HPDE6-E6E7 (cell line): ENCODE measurements around the gene CDC6.

Experiments used
- DNase-seq: peaks from one replicate; pipeline ENCODE4 v3.0.0; 2011; ENCODE audit warnings: missing footprints; ENCODE audit errors: extremely low spot score

The CDC6 gene

DNA sequence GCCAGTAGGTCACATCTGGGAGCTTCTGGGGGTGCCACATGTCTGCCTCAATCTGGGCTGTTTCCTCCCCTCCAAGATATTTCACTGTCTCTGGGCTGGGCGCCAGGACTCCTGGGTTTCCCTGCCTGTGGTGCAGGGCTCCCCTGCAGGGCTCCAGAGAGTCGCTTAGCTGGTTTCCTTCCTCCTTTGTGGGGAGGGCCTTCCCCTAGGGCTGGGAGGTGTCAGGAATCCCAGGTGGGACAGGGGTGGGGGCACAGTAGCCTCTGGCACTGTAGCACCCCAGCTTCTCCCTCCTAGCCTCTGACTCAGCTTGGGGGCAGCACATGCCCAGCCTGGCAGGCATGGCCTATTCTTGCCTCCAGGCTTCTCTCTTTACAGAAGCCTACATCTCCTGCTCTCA, 23.9 kb downstream of the CDC6 start:
- no peak for DNase-seq

DNA sequence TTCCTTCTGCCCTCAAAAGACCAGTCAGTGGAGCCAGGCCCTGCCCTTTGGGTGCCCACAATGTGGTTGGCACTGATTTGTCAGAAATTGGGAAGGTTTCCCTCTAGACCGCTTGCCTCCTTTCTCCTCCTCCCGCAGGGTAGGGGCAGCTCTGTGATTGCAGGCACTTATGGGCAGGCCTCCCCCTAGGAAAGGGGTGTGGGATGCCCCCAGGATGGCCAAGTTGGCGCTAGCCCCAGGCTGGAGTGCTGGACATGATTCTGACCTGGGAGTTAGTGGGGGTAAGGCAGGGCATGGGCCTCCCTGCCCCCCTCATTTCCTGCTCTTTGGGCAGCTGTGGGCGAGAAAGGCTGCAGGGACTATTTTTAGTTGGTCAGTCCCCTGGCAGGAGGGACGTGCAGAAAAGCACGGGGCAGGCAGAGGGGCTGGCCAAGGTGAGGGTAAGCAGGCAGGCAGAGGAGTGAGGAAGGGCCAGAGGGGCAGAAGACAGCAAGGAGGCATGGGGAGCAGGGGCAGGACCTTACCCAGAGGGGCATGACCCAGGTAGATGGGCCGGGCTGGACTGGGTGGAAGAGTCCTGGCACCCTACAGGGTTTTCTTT, 24.6 kb downstream of the CDC6 start:
- no peak for DNase-seq

DNA sequence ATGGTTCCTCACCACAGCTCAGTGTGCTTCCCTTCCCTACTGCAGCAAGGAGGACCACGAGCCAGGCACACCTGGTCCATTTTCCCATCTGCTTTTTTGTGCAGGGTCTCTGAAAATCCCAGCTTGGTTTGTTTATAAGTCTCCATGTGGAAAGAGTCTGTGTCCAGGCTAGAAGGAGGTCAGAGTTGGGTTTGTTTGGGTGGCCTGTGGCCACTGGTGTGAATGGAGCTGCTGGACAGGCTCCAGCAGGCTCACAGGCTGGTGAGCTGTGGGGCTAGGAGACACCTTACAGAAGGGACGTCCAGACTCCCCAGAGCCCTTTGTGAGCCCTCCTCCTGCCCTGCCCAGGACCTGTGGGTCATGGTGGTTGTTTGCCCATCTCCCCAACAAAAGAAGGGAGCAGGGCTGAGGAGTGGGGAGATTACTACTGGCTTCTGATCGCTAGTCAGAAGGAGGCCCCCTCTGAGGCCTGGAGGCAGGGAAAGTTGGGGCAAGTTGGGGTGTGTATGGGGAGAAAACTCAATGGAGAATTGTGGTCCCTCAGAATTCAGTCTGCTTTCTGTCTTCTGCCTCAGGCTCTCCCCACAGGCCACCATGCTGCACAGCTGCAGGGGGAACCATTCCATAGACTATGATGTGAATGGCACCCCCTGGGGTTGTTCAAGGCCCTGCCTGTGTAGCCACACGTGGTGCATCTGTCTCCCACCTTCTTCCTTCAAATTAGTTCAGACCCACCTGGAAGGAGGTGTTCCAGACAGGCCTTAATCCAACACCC, 25.4 kb downstream of the CDC6 start:
- DNase-seq: no peak

DNA sequence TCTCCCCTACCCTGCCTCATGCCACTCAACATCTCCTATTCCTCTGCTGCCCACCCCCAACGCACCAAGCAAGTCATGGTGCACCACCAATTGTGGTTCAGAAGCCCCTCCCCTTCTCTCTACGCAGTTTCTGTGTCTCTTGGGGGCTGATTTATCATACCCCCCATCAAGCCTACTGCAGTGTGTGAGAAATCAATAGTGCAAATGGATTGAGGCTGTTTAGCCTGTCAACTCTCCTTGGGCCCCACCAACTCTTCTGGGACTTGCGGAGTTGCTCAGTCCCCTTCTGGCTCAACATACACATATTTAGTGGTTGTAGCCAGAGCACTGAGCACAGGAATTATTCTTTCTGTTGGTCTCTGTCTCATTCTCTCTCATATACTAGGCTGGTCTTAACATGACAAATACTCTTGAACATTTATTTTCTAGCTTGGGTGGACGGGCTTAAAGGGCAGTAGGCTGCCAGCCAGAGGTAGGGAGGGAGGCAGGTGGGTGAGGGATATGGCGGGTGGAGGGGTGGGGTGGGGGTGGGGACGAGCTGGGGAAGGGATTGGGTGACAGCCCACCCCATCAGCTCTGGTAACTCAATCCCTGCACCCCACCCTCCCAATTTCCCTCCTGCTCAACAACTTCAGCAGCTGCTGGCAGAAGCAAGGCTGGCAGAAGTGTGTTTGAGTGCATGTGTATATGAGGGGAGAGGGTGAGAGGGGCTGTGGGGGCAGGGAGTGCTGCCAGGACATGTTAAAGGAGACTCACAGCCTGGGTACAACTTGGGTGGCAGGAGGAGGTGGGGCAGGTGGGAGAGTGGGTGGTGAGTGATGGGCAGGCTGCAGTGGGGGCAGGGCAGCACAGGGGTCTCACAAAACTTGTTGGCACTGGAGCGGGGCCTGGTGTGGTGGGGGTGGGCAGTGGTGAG, 26.2 kb downstream of the CDC6 start:
- no peak for DNase-seq

DNA sequence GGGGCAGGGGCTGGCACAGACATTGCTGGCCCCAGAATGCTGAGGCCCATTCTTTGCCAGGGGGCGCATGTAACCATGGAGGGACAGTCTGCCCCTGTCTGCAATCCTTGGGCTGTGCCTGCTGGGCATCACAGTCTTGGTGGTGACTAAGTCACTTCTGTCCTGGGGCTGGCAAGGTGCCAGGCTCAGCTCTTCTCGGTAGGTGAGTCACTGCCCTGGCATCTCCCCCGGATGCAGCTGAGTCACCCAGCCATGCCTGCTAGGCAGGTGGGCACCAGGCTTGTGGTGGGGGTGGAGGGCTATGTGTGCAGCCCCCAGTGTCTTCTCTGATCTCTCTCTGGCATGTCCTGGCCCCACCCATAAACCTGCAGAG, 26.9 kb downstream of the CDC6 start:
- DNase-seq: peak; percentile 89

DNA sequence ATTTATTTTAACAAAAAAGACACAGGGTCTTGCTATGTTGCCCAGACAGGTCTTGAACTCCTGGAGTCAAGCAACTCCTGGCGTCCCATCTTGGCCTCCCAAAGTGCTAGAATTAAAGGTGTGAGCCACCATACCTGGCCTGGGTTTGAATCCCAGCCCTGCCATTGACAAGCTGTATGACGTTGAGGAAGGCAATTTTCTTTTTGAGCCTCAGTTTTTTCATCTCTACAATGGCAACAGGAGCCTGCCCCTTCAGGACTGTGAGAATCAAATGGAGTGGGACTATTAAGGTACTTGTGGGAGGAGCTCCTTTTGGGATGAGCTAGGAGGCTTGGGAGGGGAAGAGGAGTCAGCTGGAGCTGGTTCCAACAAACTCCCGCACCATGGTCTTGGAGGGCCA, 27.5 kb downstream of the CDC6 start:
- no peak for DNase-seq

DNA sequence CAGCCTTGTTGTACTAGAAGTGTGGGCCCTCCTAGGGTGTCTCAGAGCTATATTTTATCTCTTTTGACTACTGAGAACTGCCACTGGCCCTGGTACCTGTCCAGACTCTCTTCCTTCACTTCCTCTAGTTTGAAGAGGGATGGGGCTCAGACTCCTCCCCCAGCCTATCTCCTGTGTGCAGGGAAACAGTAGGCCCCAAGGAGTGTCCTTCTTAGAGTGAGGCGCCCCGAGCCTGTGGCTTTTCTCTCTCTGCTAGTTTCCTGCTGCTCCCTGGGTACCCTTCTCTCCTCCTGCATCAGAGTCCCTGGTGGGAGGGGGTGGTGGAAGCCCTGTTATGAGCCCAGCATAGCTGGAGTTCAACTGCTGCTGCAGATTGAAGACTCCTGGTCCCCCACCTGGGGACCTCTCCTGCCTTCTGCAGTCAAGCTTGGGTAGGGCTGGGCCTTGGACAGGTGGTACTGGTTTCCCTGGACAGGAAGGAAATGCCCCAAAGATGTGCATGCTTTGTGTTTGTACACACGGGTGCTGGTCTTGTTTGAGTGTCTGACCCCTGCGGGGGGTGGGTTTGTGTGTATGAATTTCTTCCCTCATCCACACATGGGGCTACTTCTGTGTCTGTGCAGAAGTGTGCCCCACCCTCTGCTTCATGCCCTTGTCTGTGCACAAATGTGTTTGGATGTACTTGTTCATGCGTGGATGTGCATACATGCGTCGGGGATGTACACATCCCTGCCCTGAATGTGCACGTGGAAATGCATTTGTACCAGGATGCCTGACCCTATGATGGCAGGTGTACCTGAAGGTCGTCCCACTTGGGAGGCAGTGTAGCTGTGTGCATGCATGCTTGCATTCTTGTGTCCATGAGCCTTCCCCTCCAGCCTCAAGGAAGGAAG, 28.2 kb downstream of the CDC6 start:
- no peak for DNase-seq

DNA sequence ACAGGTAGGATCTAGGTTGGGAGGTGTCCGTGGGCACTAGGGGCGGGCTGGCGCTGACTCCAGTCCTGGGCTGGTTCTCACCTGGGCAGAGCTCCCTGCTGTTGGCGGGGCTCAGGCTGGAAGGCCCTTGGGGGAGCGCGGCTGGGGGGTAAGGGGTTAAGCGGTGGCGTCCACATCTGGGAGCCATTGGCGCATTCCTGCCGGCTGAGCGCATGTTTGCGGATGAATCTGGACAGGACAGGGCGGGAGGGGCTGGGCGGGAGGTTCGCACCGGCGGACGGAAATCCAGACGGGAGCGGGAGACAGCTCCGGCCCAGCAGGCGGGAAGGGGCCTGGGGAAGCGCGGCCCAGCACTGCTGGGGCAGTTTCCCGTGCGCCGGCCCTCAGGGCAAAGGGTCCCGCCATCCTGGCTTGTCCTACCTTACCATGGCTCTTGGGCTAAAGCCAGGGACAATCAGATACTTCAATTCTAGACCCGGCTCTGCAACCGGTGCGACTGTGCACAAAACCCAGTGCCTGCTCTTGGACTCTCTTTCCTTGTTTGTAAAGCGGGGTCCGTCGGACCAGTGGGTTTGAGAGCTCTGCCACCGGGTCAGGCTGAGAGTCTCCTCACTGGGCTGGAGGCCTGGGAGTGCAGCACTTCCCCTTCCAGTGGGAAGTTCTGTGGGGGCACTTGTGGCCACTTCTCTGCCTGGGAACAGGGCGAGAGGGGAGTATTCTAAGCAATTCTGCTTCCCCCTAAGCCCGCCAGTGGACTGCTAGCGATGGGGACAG, 29.1 kb downstream of the CDC6 start:
- no peak for DNase-seq

DNA sequence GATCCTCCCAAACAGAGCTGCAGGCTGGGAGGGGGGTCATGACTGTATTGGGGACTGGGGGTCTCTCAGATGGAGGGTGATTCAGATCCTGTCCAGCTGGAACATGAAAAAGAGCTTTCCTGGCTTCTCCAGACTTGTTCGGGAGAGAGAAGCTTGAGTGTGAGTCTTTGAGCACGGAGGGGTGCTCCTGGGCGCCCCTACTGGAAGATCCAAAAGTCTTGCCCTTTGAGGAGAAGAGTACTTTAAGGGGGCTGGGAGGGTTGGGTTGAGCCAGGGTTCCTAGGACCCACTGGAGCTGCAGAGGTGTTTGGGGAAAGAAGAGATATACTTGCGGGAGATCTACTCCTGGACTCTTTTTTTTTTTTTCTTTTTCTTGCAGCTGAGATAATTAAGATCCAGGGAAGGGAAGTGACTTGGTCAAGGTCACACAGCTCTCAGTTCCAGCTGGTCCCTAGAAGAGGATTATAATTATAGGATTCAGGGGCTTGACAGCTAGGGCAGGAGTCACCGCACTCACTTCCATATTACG, 29.7 kb downstream of the CDC6 start:
- no peak for DNase-seq

DNA sequence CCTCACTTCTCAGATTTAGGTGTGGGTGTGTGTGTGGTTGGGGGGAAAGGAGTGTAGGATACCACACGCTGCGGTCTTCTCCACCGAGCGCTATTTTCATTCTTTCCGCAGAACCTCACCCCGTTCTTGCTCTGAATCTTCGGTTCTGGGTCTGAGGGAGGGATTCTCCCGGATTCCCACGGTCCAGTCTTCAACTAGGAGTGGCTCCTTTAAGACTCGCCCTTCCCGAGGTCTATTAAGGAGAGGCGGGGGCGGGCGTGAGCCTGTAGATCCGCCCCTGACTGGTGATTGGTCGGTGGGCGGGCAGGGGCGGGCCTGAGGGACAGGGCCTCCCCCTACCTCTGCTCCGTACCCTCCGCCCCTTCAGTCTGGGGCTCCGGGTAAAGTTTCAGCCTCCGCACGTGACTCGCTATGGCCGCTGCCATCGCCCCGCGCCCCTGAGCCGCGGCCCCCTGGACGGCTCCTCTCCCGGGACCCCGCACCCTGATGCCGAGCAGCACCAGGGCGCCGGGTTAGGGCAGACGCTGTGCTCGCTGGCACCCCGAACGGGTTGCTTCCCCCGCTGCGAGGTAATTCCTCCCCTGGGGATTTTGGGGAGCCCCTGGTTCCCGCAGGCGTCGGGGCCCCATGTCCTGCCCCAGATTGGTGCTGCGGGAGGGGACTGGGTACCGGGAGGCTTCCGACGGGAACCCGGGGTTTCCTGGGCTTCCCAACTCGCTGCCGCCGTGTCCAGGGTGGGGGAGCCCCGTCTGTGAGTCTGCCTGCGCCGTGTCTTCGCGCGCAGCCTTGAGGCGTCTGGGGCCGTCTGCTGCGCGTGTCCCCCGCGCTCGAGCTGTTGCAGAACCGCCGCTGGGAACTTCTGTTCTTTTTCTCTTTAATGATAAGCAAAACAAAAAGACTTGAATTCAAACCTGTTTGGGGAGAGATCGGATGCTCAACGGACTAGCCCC, 30.5 kb downstream of the CDC6 start:
- peak; percentile 97 for DNase-seq

DNA sequence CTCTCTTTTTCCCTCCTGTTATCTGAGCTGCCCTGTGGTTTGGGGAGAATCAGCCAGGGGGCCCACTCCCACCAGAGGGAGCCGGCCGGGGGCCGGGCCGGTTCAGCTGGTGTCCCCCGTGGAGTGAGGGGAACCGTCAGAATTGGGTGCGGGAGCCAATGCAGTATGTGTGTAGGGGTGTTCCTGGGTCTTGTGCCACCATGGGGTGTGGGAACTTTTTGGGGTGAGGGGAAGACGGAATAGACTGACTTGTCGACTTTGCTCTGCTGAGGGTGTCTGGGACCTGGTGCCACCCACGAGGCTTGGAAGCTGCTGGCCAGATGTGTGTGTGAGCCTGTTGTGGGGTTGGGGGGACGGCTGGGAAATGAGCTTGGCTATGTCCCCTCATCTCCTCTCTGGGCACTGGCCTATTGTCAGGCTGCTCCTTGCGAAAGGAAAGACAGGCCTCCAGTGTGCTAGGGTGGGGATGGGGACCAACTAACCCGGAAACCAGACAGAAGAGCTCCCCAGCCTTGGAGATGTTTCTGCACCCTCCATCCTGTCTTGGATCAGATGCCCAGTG, 31.2 kb downstream of the CDC6 start:
- DNase-seq: no peak

DNA sequence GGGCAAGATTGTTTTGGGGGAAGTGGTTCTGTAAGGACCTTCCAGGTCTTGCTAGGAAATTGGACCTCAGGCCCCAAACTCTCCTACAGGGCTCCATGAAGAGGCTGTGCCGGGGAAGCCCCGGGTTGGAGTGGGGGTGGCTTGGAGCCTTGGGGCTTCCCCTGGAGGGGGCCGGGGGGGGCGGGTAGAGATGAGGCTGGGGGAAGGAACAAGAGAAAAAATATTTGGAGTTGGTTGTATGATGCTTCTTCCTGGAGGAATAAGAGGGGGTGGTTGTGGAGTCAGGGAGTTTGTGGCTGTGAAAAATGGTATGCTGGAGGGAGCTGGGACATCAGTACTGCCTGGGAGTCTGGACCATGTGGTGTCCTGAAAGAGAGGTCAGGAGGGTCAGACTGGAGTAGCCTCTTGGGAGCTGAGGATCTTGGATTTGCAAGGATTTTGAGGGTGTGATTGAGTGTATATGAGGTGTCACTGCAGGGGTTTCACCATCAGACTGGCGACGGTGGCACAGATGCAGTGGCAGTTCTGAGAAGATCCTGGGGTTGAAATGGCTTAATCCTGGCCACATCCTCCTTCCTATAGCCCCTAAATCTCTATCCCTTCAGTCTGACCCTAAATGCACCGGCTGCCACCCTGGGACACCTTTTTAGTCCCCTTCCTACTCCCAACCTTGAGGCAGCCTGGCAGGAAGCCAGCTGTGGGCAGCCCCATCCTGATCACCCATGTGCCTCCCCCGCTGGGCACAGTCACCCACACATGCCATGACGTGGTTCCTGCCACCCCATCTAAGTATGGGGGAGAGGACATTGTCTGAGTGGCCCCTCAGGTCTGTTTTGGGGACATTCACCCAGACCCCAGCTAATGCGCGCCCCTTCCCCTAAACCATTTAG, 32.2 kb downstream of the CDC6 start:
- no peak for DNase-seq

DNA sequence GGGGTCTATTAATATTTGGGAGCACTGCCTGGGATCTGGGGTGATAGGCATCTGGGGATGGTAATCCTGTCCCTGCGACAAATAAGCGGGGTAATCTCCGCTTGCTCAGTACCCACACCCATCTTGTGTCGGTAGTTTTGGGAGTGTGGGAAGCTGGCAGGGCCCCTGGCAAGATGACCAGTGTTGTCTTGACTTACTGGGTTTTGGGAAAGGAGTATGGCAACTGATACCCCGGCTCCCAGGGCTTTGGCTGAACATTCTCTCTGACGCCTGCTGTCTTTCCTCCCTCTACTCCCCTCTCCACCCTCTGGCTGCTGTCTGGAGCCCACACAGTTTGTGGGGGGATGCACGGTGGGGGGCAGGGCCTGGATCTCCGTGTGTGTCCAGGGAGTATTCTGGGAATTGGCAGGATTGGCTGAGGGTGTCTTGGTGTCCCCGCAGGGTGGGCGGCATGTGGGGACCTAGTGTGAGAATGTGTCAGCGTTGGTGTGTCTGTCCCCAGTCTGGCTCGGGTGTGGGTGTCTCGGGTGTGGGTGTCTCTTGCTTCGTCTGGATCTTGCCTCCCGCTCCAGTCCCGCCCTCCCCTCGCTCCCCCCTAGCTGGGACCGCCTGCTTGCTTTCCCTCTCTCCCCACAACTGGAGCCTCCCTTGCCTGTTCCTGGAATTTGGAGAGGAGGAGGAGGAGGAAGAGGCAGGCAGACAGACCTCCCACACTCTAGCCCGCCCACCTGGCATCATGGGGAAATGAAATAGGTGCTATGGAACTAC, 33.3 kb downstream of the CDC6 start:
- no peak for DNase-seq

DNA sequence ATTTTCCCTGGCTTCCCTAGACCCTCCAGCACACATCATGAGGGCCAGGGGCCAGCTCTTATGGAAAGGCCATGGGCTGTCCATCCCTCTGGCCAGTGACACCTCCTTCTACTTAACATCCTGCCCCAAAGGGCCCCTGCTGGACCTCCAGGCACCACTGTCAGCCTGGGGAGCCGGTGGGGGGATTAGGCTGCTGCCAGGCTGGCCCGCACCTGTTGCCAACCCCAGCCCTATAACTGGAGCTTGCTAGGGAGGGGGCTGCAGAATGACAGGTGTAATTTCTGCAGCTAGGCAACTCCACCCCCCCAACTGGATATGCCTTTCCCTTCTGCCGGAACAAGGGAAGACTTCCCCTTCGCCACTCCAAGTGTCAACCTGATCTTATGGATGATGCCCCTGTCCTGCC, 33.8 kb downstream of the CDC6 start:
- DNase-seq: no peak

DNA sequence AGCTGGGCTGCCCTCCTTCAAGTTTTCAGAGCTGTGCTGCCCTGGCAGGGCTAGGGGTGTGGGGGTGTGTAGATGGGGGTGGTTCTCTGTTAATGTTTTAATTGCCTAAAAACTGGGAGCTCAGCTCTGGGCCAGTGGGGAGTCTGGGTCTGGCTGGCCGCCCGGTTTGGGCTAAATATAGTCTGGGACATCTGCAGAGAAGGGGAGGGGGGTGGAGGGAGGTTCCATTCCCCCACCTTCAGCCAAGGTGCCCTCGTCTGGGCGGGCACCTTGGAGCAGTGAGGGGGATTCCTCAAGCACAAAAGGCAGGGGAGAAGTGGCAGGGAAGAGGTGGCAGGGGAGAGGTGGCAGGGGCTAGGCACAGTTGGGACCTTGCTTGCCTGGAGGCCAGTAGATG, 34.3 kb downstream of the CDC6 start:
- DNase-seq: no peak

DNA sequence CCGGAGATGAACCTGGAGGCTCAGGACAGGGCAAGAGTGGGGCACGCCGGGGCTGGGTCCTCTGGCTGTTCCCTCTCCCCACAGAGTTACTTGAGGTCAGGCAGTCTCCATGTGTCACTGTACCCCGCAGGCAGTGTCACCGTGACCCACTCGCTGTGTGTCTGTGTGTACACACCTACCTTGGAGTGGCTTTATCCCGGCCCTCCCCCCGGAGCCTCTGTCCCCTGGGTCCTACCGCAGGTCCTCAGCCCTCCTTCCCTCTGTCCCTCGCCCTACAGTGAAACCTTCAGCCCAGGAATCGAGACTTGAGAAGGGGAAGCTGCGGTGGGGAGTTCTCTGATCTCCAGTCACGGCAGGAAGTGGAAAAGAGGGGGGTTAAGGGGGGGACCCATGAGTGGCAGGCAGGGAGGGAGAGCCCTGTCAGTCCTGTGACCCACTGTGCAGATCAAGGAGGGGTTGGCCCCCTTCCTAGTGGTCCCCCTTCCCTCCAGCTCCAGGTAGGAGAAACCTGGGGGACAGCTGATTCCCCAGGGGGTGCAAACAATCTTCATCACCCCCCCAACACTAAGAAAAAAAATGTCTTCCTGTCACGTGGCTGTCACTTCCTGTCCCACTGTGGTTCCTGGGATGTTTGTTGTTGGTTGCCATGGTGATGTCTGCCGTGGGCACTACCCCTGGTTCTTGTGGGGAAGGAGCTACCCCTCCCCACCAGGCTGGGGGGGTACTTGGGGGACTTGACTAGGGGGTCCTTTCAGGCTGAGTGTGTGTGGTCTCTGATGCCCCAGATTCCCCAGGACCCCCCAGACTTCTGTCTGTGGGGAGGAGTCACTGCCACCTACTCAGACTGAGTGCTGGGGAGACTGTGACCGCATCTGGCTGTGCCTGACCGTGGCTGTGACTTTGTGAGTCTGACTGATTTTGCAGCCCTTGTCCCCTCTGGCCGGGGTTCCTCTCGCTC, 35.0 kb downstream of the CDC6 start:
- DNase-seq: no peak
